HG02678 (cell line): ENCODE measurements around the gene RPS6KA4.
"Not testable (repeated sequence)": the region's sequence is repeated elsewhere in the genome, so short reads cannot be mapped to it uniquely, and the experiment has no call there.

Experiments used
- ATAC-seq: cut with Tn5 transposase; IDR thresholded peaks from one replicate; pipeline ENCODE4 v1.9.1; 2021; ENCODE audit warnings: mild to moderate bottlenecking, moderate library complexity; ENCODE audit not compliant: unreplicated experiment

Gene RPS6KA4

DNA sequence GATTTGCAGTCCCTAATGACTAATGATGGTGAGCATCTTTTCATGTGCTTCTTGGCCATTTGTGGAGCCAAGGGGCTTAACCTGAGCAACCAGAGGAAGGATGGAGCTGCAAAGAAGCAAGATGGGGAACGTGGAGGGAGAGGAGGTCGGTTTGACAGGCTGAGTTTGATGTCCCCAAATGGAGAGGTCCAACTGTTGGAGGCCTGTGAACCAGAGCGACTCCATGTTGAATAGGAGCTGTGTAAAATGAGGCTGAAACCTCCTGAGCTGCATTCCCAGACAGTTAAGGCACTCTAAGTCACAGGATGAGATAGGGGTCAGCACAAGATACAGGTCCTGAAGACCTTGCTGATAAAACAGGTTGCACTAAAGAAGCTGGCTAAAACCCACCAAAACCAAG is 54.5 kb downstream of the RPS6KA4 start:
- no peak for ATAC-seq

DNA sequence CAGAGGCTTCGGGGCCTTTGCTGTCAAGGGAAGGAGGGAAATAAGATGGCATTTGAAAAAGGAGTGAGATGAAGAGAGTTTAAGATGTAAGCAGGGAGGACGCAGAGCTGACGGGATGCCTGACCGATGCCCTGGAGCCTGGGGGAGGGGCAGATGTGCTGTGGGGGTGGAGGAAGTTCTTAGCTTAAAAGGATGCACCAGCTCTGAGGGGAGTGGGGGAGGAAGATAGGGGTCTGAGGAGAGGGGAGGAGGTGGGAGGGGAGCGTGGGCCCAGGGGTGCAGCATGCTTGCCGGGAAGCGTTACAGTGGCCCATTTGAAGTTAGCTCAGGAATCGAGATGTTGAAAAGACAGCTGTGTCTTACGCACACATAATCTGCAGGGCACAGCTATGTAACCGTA is 56.3 kb downstream of the RPS6KA4 start:
- no peak for ATAC-seq

DNA sequence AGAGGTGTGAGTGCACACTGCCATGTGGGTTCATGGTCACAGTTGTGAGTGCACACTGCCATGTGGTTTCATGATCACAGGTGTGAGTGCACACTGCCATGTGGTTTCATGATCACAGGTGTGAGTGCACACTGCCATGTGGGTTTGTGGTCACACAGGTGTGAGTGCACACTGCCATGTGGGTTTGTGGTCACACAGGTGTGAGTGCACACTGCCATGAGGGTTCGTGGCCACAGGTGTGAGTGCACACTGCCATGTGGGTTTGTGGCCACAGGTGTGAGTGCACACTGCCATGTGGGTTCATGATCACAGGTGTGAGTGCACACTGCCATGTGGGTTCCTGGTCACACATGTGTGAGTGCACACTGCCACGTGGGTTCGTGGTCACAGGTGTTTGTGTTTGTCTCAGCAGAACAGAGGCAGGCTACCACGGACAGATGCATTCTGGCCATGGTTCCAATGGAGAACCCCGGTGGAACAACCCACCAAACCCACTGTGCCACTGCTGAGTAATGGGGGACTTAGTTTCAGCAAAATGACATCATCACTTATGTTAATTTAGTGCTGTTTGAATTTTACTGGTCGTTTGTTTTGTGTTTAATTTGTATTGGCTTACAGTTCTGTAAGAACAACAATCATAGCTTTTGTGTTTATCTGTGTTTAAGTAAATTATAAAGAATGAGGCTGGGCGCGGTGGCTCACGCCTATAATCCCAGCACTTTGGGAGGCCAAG is 57.2 kb downstream of the RPS6KA4 start:
- ATAC-seq = no peak

DNA sequence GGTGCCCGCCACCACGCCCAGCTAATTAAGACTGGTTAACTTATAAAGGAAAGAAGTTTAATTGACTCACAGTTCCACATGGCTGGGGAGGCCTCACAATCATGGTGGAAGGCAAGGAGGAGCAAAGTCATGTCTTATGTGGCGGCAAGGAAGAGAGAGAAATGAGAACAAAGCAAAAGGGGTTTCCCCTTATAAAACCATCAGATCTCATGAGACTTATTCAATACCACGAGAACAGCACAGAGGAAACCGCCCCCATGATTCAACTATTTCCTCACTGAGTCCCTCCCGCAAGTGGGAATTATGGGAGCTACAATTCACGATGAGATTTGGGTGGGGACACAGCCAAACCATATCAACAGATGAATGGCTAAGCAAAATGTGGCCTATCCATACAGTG is 59.3 kb downstream of the RPS6KA4 start:
- ATAC-seq = not testable (repeated sequence)

DNA sequence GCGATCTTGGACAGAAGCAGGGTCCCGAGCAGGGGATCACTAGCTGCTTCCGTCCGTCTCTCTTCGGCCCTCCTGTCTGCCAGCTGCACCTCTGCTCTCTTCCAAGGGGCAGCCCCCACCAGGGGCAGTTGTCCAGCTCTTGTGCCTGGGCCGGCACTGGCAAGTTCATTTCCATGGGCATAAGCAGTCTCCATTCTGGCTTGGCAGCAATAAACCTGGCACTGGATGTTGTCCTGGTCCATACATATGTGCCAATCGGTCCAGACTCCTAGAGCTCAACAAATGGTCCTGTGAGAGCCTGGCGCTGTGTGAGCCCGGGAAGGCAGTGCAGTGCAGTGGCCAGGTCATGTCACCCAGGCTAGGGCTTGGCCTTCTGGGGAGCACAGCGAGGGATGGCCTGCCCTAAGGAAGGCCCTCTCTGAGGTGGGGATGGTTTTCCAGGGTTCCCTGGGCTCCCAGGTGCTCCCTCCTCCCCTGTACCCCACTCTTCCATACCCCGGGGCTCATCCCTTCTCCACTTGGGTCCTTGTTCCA is 60.4 kb downstream of the RPS6KA4 start:
- no peak for ATAC-seq

DNA sequence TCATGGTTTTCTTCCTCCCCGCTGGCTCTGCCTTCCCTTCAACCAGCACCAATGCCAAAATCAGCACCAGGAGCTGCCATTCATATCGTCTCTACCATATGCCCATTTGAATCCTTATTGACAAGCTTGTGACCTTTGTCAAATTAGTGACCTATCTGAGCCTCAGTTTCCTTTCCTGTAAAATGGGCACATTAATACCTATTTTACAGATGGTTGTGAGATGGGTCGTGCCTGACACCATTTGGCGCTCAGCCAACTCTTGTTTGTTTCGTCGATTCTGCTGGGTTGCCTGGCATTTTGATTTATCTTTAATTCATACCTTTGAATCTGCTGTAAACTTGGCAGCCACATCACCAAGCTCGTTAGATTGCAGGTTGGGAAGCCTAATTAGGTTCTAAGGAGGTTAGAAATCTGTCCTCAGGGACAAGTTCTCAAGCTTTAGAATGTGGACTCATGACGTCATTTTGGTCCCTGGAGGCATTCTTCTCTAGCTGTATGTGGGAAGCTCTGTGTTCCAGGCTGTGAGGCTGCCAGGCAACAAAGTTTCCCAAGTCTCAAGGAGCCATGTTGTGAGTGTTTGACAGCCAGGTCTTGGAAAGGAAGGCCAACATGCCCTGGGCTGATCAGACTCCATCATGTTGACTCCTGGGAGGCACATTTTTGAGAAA is 61.0 kb downstream of the RPS6KA4 start:
- no peak for ATAC-seq
